GM19240 (cell line): ENCODE results near the gene RNASEH2C.
"Not testable (repeated sequence)": the region's sequence is repeated elsewhere in the genome, so short reads cannot be mapped to it uniquely, and the experiment has no call there.

Experiments
- DNase-seq: peaks from one replicate; pipeline ENCODE4 v3.0.0; 2011; ENCODE audit warnings: low spot score; ENCODE audit not compliant: insufficient read length

The RNASEH2C gene

GRCh38 chr11:65720211-65720934 is at the start of gene RNASEH2C:
TSS of gene RNASEH2C (minus strand) at chr11:65720798. CDS start at chr11:65720758, 40 bp downstream.
- peak; percentile 78 for DNase-seq

DNA sequence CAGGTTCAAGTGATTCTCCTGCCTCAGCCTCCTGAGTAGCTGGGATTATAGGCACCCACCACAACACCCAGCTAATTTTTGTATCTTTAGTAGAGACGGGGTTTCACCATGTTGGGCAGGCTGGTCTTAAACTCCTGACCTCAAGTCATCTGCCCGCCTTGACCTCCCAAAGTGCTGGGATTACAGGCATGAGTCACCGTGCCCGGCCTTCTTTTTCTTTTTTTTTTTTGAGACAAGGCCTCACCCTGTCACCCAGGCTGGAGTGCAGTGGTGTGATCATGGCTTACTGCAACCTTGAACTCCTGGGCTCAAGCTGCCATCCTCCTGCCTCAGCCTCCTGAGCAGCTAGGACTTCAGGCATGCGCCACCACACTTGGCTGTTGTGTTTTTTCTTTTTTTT is 47.2 kb upstream of the RNASEH2C start:
- DNase-seq, result not testable (repeated sequence)

- no peak for DNase-seq
Measured at GRCh38 chr11:65767406-65767805, 46.8 kb upstream of the RNASEH2C start.

- DNase-seq, result no peak
Measured at GRCh38 chr11:65766535-65766934, 45.9 kb upstream of the RNASEH2C start.

DNA sequence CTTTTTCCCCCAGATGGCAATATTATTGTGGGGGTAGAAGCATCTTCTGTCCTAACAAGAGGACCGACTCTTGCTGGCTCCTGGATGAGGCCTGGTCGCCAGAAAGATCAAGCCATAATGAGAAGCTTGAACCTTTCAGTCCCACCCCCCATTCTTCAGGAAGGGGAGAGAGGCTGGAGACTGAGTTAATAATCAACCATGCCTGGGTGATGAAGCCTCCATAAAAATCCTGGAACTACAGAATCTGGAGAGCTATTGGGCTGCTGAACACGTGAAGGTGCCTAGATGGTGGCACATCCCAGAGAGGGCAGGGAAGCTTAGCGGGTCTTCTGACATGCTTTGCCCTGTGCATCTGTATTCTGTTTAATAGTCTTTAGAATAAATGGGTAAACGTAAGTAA is 43.8 kb upstream of the RNASEH2C start:
- no peak for DNase-seq

DNA sequence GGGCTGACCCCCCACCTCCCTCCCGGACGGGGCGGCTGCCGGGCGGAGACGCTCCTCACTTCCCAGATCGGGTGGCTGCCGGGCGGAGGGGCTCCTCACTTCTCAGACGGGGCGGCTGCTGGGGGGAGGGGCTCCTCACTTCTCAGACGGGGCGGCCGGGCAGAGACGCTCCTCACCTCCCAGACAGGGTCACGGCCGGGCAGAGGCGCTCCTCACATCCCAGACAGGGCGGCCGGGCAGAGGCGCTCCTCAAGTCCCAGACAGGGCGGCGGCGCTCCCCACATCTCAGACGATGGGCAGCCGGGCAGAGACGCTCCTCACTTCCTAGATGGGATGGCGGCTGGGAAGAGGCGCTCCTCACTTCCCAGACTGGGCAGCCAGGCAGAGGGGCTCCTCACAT is 42.2 kb upstream of the RNASEH2C start:
- DNase-seq, result not testable (repeated sequence)

- not testable (repeated sequence) for DNase-seq
Measured at GRCh38 chr11:65762169-65762568, 41.6 kb upstream of the RNASEH2C start.

GRCh38 chr11:65745049-65745448 is 24.5 kb upstream of the RNASEH2C start:
- DNase-seq, result no peak

- DNase-seq, result no peak
Measured at GRCh38 chr11:65744699-65745042, 24.1 kb upstream of the RNASEH2C start.

GRCh38 chr11:65744026-65744698 is 23.6 kb upstream of the RNASEH2C start:
- DNase-seq, result no peak

- DNase-seq, result no peak
Measured at GRCh38 chr11:65743681-65744025, 23.1 kb upstream of the RNASEH2C start.

- DNase-seq, result no peak
Measured at GRCh38 chr11:65742353-65742752, 21.8 kb upstream of the RNASEH2C start.

DNA sequence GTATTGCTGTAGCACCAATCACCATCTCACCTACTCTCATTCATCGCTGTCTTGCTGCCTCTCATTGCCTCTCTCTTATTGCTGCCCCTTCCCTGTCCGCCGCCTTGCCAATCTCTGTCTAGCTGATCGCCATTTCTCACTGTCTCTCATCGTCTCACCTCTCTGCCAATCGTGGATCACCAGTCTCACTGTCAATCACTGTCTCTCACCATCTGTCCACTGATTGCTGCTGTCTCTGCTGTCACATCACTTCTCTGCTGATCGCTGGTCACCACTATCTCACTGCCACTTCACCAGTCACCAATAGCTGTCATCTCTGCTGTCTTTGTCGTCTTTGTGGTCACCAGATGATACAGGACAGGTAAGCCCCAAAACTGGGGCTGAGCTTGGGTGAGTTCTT is 20.6 kb upstream of the RNASEH2C start:
- no peak for DNase-seq

DNA sequence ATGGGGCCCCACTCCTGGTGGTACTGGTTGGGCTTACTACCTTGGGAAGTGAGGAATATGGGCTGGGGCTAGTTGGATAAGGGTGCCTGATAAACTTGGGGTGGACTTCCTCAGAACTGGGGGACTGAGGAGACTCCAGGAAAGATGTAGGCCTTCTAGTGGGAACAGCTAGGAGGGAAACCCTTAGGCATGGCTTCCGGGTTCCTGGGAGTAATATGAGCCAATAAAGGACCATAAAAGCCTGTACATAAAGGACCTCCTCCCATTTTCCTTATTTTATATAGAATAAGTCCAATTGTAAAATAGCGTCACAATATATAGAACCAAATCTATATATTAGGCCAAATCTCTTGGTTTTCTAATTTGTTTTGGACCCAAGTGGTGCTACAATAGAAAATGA is 18.4 kb upstream of the RNASEH2C start:
- DNase-seq, result no peak

DNA sequence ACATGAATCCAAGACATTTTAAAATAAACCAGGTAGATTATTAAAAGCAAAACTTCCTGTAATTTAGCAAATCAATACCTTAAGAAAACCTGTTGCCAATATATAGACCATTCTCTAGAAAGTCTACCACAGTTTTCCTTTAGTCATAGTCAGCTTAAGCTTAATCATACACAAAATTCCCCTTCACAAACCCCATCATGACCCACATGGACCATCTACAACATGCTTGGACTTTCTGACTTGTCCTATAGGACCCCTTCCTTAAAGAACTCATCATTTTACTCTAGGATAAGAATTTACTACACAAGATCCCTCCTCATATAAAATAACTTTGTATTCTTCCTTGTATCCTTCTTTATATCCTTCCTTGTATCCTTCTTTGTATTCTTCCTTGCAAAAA is 16.2 kb upstream of the RNASEH2C start:
- DNase-seq, result no peak

DNA sequence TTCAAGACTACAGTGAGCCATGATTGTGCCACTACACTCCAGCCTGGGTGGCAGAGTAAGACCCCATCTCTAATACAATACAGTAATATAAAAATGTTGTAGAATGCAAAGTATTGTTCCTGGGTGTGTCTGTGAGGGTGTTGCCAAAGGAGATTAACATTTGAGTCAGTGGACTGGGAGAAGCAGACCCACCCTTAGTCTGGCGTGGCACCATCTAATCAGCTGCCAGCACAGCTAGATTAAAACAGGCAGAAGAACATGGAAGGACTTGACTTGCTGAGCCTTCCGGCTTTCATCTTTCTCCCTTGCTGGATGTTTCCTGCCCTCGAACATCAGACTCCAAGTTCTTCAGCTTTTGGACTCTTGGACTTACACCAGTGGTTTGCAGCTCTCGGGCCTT is 14.5 kb upstream of the RNASEH2C start:
- not testable (repeated sequence) for DNase-seq

DNA sequence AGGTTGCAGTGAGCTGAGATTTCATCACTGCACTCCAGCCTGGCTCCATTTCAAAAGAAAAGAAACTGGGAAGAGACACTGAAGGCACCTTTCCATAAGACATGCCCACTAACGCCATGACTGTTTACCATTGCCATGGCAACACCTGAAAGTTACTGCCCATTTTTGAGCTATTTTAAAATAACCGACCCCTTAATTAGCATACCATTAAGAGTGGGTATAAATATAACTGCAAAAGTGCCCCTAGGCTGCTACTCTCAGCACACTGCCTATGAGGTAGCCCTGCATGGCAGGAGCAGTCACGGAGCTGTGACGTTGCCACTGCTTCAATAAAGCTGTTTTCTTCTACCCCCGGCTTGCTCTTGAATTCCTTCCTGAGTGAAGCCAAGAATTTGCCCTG is 9.9 kb upstream of the RNASEH2C start:
- DNase-seq, result no peak

- no peak for DNase-seq
Measured at GRCh38 chr11:65727865-65728264, 7.3 kb upstream of the RNASEH2C start.

- DNase-seq, result no peak
Measured at GRCh38 chr11:65726660-65727059, 6.1 kb upstream of the RNASEH2C start.

DNA sequence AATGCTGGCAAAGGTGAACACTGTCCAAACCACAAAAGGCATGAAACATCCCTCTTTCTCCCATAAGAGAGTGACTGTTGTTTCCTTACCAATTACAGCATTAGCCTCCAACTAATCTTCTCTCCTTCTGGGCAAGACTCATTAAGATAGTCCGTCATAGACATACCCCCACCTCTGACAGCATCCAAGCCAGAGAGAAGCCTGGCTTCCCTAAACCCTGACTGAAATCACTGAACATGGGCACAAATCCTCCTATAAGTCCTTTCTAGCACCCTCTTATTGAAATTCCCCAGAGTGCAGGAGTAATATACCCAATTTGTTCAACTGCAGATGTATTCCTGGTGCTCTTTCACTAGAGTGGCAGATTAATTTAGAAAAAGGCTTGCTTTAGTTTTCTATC is 1.7 kb upstream of the RNASEH2C start:
- no peak for DNase-seq

DNA sequence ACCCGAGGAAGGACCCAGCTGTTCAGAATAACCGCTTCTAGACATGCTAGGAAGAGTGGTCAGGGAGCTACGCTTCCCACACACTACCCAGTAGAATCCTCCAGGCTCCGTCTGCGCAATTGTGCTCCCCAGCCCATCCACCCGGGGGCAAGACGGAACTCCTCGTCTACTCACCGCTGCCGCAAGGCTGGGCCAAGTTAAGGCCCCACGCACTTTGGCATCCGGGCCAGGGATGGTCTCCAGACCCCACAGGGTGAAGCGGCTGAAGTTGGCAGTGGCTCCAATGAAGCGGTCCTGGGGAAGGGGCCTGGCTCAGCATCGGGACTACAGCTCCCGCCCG is 757 bp downstream of the RNASEH2C start:
- no peak for DNase-seq

GRCh38 chr11:65718964-65719492 is 1.6 kb downstream of the RNASEH2C start:
- no peak for DNase-seq

- no peak for DNase-seq
Measured at GRCh38 chr11:65718531-65718930, 2.1 kb downstream of the RNASEH2C start.
